ENCODE measurements around the gene SAP30BP. TPM values are rescaled to one million over a fixed set of nuclear protein-coding genes. Genes with fewer than 3 reads are reported as not detected.
A peak's percentile ranks its signal among the peaks of the same experiment; 100 is the strongest.
"Not testable (repeated sequence)": the region's sequence is repeated elsewhere in the genome, so short reads cannot be mapped to it uniquely, and the experiment has no call there.

Gene SAP30BP
- polyA plus RNA-seq, 5 donors, result 101 to 112 (median 102) TPM

DNA sequence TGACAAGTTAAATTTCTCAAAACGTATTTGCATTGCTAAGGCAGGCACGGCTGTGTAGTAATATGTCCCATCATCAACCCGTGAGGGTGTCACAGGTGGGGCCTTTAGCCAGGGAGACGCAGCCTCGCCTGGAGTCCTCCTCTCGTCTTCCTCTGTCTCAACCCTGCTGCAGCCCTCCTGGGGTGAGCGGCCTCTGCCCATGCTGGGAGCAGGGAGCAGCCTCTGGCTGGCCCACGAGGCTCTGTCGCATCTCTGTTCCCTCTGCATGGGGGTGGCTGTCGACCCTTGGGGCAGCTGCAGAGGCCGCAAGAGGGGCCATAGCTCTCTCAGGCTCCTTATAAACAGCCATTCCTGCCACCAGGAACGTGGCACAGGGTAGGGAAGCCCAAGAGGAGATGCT is 34.7 kb upstream of the SAP30BP start:
- DNase-seq, result no peak

DNA sequence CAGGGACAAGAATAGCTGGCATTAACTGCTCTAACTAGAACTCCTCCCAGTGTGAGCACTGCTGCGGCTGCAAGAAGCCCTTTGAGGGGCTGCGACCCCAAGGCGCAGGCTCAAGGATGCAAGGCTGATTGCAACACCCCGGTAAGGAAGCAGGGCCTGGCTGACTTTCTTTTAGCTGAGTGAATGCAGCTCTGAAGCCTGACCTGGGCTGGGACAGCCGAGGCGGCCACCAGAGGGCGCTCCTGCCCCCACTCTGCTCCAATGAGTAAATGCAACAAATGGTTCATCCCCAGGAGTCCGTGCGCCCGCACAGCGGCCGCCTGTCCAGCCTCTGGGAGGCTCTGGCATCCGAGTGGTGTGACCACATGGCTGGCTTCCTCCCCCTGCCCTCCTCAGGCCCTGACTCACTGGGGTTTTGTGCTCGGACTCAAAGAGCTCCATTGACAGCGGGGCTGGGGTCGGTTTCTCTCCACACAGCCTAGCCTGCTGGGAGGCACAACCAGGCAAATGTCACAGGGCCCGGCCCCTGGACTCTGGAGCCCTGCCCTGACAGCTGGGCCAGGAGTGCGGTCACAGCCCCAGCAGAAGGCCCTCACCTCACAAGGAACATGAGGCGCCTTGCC is 34.2 kb upstream of the SAP30BP start, which contains the start of gene SMIM5:
Gene SMIM5, plus strand, starts transcription at position 572 of the 623 bp plus-strand sequence. CDS start 6,768 bp downstream, outside the sequence.
- DNase-seq, result peak; percentile 75 to 78

DNA sequence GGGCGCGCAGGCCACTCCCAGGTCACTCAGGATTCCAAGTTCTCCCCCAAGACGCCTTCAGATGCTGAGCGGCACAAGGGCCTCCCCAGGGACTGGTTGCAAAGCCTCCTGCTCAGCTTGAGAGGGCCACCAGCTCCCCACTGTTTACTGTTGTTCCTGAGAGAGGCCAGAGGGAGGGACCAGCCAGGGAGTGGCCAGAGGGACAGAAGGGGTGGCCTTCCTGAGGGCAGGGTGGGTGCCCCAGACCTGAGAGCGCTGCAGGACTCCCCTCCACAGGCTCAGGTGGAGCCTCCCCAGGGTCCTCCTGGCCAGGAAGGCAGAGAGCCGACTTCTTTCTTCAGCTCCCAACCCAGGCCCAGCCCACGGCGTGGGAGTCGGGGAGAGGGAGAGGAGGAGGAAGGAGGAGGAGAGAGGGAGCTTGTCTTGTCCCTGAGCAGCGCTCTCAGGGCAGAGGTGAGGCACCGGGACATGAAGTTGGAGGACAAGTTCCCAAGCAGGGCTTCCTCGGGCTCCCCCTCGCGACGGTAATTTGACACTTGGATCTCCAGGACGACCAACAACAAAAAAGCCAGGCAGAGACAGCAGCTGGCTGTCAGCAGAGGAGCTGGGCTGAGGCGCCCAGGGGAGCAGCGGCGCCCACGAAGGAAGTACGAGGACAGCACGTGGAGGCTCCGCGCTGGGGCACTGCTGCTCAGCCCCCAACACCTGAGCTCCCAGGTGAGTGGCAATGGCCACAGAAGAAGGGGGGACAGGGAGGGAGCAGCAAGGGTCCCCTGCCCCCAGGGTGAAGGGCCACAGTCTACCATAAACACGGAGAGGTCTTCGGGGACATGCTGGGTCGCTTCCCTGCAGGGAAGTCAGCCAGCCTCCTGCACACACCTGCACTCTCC is 33.4 kb upstream of the SAP30BP start:
- DNase-seq, result peak; percentile 90 to 91

DNA sequence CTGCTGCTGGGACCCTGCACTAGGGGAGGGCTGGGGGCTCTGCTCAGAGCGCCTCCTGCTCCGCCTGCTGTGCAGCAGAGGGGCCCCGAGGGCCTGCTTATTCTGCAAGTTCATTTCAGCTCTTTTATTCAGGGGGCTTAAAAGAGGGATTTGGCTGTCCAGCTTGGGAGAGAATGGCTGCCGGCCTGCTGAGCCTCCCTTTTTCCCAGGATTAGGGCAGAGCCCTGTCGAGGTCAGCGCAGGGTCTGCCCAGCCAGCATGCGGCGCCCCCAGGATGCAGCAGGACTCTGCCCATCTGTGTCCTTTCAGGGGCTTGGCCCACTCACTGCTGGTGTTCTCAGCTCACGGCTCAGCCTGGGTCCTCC is 32.8 kb upstream of the SAP30BP start:
- no peak for DNase-seq

DNA sequence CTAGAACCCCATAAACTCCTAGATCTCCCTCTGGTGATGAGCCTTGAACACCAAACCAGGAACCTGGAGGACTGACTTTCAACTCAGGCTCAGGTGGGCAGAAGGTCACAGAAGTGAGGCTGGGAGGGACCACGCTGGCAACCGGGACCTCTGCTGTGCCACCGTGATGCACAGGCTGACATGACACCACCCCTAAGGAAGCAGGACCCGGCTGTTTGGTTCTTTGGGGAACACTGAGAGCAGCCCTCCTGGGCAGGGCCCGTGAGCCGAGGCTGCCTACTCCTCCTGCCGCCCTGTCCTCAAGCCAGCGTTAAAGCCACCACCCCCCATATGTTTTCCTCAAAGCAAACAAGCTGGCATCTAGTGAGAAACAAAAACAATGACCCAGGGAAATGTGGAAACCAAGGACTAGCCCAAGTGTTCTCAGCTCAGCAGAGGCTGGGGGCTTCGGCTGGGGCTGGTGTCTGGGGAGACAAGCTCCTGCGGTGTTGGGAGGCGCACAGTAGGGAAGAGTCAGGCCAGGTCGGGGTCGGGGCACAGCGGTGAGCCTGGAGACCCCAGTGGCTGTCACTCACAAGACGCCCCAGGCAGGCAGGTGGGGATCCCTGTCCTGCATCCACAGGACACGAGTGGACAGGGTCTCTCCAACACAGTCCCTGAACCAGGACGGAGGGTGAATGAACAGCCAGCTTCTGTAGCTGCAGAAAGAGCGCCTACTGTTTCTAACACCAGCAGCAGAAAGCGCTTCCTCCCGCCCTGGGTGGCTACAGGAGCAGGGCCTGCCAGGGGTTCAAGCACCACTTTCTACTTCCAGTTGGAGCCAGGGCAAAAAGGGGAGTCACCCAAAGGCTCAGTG is 32.2 kb upstream of the SAP30BP start:
- no peak for DNase-seq

DNA sequence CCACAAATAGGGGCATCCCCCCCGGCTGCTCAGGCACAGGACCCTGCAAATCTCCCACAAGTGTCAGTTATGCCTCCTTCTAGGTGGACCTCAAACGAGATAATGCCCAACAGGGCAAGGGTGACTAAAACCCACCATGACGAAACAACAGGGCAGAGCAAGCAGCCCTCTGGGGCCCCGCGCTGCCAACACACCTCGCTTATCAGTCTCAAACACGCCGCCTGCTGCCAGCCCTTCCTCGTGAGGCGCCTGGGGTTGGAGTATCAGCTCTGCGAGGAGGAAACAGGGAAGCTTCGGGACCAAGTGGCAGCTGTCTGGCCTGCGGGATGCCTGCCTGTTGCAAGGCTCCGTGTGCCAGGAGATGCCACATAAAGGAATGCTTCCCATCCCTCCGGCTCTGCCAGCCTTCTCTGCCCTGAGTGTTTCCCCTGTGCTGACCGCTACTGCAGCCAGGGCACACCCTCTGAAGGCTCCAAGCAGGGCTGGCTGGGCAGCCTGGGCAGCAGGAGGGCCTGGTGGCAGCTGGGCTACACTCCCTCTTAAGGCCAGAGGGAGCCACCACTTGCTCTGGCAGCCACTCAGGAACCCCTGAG is 31.4 kb upstream of the SAP30BP start:
- no peak for DNase-seq

DNA sequence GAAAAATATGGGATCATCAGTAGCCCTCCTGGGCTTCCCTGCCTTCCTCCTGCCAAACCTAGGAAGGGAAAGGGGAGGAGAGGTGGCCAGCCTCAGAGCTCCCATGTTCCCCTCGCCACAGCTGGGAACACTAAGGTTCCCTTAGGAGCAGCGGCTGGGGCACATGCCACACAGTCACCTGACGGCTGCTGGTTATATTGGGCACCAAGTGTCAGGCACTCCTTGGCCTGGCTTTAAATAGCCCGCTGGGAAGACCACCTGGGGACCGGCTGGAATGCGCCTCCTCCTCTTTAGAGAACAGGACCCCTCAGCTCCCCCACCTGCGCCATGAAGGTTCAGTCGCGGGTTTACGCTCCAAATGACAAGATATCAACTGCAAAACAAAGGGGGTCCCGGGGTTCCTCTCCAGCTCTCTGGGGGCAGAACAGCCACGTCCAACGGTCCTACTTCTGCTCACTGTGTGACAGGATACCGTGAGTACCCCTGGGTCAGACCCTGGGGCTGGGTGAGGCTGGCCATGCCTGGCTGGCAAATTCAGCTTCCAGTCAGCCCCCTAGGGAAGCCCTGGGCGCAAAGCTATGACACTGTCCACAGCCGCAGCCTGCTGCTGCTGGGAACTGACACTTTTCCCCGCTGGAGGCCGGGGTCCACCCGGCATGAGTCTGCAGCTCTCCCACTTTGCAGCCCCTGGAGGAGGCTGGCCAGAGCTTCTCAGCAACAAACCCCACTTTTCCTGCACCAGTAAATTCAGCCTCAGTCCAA is 30.6 kb upstream of the SAP30BP start:
- no peak for DNase-seq

DNA sequence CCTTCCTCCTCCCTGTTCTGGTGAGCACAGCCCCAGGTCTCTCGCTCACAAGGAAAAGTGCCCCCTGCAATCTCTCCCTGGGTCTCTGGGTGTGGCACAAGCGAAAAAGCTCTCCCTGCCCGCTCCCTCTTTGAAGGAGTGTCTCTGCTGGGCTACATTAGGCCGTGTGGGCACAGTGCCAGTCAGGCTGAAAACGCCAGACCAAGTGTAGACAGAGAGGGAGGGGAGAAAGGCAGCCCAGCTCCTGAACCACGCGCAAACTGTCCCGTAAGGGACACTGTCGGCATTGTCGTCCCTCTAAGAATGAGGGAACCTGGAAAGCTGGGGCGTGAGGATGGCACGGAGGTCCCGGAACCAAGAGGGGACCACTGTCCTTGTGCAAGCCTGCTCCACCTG is 30.0 kb upstream of the SAP30BP start:
- DNase-seq, result no peak

DNA sequence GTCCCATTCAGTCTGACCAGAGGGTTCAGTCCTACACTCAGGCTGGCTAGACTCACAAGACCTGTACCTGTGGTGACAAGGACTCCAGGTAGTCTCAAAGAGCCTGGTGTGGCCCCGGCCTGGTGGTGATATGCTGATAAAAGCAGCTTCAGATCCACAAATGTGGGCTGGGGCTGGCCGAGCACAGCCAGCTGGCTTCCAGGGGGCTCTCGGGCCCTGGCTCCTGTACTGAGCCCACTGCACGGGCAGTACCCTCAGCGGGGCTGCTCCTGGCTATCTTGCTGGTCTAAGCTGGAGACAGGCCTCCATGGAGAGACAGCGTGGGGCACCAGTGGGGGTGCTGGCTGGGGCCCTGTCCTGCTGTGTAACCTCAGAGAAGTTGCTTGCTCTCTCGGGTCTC is 29.6 kb upstream of the SAP30BP start:
- no peak for DNase-seq

DNA sequence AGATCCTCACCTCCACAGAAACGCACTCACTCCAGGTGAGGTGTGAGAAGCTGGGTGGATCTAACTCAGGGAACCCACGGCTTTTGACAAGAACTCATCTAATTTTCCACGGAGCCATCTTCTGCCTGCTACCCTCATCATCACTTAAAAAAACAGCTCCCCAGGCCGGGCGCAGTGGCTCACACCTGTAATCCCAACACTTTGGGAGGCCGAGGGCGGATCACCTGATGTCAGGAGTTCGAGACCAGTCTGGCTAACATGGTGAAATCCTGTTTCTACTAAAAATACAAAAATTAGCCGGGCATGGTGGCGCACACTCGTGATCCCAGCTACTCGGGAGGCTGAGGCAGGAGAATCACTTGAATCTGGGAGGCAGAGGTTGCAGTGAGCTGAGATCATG is 29.1 kb upstream of the SAP30BP start:
- DNase-seq, result not testable (repeated sequence)

DNA sequence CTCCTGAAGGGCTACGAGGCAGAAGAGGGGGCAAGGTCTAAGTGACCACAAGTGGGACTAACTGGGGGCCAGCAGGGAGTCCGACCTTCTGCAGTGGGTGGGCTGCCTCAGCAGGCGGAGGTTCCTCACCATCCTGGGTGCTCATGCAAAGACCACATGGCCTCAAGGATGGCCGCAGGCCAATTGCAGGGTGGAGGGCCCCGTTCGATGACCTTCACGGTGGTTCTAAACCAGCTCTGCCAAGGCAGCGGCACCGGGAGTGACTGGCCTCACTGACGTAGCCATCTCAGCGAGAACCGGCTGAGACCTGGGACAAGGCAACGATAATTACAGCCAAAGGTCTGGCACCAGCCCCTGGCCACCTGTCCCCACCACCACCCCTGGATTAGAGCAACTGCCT is 28.2 kb upstream of the SAP30BP start:
- no peak for DNase-seq

DNA sequence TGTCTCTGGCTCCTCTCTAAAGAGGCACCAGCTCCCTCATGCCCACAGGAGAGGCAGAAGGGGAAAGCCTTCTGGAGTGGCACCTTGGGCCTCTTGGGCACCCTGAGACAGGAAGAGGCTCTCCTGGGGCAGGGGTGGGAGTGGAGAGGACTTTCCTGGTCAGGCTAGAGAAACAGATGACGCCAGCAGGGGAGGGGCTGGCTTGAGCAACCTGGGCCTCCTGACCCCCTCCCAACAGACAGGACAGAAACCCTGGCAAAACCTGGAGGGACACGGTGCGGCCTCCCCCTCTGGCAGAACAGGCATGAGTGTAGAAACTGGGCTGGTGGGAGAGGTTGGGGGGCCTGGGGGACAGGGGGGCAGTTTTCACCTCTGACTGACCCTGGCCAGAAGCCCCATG is 27.8 kb upstream of the SAP30BP start:
- DNase-seq, result no peak

DNA sequence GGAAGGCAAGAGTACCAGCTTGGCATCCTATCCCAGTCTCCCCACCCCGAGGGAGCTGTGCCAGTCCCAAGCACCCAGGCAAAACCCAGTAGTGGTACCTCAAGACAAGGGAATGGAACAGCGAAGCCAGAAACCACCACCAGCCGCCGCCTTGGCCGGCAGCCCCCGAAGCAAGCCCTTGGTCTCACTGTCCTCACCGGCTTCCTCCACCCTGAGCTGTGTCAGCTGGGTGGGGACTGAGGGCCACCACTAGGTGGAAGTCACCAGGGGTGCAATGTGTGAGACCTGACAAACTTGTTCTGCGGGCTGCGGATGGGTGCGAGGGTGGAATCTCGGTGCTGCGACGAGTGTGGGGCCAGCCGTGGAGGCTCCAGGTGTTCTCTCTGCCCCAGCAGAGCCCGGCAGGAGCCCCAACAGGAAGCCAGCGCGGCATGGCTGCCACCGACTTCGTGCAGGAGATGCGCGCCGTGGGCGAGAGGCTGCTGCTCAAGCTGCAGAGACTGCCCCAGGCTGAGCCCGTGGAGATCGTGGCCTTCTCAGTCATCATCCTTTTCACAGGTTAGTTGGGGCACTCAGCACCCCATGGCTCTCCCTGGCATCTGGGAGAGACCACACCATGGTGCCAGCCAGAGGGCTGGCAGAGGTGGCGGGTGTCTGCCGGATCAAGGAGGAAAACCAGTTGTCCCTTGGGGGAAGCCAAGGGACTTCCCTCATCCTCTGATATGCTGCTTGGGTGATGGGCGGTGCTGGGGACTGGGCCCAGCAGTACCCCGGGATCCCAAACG is 27.2 kb upstream of the SAP30BP start:
- peak in 1 of 2 donors; percentile 52 for DNase-seq

DNA sequence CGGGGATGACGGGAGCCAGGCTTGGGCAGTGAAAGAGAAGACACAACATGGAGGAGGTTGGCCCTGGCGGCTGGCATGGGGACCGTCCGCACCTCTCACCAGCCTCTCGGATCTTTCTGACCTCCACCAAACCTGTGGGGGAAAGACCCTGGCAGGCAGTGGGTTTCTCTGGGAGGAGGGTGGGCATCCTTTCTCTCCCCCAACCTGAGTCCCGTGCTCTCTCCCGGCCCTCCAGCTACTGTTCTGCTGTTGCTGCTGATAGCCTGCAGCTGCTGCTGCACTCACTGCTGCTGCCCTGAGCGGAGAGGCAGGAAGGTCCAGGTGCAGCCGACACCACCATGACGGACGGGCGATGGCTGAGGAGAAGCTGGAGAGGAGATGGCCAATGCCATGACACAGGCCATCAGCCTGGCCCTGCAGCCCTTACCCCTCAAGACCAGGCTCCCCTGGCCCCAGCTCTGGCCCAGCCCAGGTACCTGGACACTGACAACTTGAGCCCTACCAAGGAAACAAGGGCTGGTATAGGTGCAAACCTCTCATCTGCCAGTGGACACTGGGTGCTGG is 26.5 kb upstream of the SAP30BP start:
- DNase-seq, result no peak

DNA sequence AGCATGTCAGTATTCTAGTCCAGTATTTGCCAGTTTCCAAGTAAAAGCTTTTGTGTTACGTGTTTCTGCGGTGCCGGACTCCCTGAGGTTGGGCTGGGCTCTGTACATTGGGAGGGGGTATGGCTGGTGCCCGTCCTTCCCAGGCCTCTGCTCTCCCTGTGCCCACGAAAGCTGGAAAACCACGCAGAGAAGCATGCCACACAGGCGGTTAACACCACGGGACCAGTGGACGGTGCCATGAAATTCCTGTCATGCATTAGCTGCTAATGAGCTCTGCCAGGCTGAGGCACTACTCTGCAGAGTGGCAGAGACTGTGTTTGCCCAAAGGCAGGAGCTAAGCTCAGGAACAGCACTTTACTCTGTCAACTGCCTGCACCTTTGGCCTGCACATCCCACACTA is 25.8 kb upstream of the SAP30BP start:
- no peak for DNase-seq

DNA sequence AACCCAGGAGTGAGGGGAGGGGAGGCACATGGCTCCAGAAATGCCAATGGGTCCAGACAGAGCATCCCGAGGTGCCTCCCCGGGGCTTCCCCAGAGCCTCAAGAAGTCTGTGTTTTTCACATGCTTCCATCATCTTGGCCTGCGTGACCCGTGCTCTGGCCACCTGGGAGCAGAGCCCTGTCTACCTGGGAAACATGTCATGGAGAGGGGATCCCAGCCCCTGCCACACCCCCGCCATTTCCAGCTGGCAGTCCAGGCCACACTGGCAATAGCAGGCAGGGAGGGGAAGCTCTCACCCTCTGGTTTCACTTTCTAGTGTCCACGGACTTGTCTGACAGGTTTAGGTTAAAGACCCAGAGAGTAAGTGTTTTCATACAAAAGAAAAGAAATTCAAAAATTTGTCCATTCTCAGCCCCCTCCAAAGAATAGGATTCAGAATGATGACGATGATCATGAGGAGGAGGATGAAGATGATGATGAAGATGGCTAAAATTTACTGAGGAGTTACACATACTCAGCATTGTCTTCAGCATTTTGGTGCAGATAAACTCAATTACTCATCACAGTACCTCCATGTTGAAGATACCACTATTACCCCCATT is 24.9 kb upstream of the SAP30BP start:
- no peak for DNase-seq

DNA sequence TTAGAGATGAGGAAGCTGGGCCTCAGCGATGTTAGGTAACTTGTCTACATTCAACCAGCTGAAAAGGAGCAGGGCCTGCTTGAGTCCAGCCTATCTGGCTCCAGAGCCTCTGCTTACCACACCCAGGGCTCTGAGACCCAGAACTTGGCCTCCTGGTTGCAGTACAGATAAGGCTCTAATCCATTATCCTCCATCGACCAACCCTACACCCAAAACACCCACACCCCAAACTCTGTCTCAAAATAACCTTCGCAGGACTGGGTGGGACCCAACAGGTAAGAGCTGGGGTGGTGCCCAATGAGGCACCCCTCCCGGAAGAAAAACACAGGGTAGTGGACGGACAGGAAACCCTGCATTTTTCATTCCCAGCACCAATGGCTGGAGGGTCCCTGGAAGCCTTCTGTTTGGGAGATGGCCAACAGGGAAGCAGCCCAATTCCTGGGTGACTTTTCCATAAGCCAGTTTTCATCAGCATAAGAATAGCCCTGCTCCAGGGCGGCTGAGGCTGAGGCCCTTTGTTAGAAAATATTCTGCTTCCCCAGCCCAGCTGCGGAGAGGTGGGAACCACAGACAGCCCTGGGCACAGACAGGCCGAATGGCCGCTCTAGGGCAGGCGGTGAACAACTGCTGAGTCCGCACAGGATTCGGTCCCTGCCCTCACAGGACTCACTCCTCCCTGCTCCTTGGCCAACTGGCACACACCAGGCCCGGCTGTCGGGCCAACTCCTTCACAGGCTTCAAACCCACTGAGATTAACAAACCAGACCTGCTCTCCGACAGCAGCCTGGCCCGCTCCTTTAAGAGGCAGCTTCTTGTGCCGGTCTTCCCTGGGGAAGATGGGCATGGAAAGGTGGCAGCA is 24.1 kb upstream of the SAP30BP start:
- no peak for DNase-seq

DNA sequence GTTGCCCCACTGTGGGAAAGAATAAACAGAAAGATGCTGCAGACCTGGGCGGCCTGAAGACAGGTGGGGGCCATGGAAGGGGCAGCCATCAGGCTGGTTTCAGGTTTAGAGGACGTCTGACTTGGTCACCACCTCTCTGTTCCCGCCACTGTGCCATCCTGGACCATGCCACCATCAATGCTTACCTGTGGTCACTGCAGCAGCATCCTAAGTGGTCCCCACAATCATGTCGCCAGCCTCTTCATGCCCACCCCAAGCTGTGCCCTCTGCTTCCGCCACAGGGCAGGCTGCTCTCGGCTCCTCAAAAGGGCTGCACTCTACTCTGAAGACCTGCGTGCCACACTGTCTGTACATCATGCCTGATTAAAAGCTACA is 23.5 kb upstream of the SAP30BP start:
- DNase-seq, result no peak

DNA sequence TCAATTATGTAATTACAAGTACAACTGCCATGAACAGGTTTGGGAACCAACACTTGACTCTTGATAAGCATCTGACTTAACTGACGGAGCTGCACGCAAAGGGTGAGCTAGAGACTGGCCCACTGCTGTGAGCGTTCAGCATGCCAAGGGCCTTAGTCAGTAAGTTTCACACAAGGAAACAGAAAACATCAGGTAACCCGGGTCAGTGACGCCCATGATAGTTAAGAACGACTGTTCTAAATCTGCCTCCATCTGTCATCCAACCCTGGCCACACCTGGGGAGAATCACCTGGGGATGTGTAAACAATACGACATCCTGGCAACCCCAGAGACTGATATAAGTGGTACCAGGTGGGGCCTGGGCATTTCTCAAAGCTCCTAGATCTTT is 21.6 kb upstream of the SAP30BP start:
- DNase-seq, result peak in 1 of 2 donors; percentile 54
